Right atrium auricular region (tissue), 2 donors: ENCODE measurements around the gene LHX4. TPM values are rescaled to one million over a fixed set of nuclear protein-coding genes. Genes with fewer than 3 reads are reported as not detected.

Source experiments
- DNase-seq: peaks from one replicate; pipeline ENCODE4 v3.0.0-alpha.2; 2019; ENCODE audit warnings: low spot score
- H3K27ac ChIP-seq, 2 donors: fragments of 200-600 bp; sonication (generic); 1 replicate in 1 of 2; 2 replicates in 1 of 2; pipeline ENCODE4 v1.5.1; 2016 to 2019
- H3K27me3 ChIP-seq, 2 donors: fragments of 200-600 bp; sonication (generic); one replicate each; pipeline versions ENCODE4 v1.5.1 to v1.6.0; 2017 to 2019
- H3K36me3 ChIP-seq: fragments of 200-600 bp; sonication (generic); one replicate; pipeline ENCODE4 v1.5.1; 2016
- H3K4me1 ChIP-seq, 2 donors: fragments of 200-600 bp; sonication (generic); one replicate each; pipeline versions ENCODE4 v1.5.1 to v1.6.0; 2017 to 2019
- H3K4me3 ChIP-seq, 2 donors: fragments of 200-600 bp; sonication (generic); 1 replicate in 1 of 2; 2 replicates in 1 of 2; pipeline ENCODE4 v1.5.1; 2017 to 2019; ENCODE audit warnings: mild to moderate bottlenecking in 1 of 2, moderate library complexity in 1 of 2
- H3K9me3 ChIP-seq, 2 donors: fragments of 200-600 bp; sonication (generic); one replicate each; pipeline ENCODE4 v1.5.1; 2019
- total RNA-seq, 2 donors: library from RNA; depleted of rRNA; stranded (reverse); fragments of >200 nt; gene quantifications; one replicate each; pipeline ENCODE4 v1.1.0, GENCODE V29; 2016
- TF ChIP-seq, protein P1 (sequence below), 2 donors: fragments of 200-600 bp; sonication (generic); IDR thresholded peaks; one replicate each; pipeline ENCODE4 v1.5.1; 2019; ENCODE audit warnings: antibody characterized with exemption in 2 of 2

Gene LHX4
- total RNA-seq, 2 donors from 2014 or later: not detected

DNA sequence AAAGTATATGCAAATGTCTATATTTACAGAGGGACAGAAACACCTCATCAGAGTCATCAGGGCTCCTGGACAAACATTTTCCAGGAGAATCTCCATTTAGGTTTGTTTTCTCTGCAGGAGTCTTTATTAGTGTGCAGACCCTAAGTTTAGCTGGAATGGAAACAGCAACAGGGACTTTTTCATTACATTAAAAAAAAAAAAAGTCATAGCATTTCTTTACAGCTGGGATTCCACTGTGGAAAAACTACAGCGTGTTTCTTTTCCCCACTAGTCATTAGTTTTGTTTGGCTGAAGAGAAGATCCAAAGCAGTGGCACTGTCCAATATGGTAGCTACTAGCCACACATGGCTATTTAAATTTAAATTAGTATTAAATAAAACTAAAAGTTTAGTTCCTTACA is 49.6 kb downstream of the LHX4 start:
- H3K4me3 ChIP-seq: no peak overlapping the region
- TF ChIP-seq, protein P1, sequence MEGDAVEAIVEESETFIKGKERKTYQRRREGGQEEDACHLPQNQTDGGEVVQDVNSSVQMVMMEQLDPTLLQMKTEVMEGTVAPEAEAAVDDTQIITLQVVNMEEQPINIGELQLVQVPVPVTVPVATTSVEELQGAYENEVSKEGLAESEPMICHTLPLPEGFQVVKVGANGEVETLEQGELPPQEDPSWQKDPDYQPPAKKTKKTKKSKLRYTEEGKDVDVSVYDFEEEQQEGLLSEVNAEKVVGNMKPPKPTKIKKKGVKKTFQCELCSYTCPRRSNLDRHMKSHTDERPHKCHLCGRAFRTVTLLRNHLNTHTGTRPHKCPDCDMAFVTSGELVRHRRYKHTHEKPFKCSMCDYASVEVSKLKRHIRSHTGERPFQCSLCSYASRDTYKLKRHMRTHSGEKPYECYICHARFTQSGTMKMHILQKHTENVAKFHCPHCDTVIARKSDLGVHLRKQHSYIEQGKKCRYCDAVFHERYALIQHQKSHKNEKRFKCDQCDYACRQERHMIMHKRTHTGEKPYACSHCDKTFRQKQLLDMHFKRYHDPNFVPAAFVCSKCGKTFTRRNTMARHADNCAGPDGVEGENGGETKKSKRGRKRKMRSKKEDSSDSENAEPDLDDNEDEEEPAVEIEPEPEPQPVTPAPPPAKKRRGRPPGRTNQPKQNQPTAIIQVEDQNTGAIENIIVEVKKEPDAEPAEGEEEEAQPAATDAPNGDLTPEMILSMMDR (IDR thresholded peaks at IDR 0.05): no peak
- no peak for DNase-seq
- no peaks in the 10 kb centered on the region for H3K9me3 ChIP-seq
- no peaks in the 10 kb centered on the region for H3K4me1 ChIP-seq
- no peaks in the 10 kb centered on the region for H3K27me3 ChIP-seq
- H3K36me3 ChIP-seq: no peaks in the 10 kb centered on the region
- no peak overlapping the region for H3K27ac ChIP-seq

DNA sequence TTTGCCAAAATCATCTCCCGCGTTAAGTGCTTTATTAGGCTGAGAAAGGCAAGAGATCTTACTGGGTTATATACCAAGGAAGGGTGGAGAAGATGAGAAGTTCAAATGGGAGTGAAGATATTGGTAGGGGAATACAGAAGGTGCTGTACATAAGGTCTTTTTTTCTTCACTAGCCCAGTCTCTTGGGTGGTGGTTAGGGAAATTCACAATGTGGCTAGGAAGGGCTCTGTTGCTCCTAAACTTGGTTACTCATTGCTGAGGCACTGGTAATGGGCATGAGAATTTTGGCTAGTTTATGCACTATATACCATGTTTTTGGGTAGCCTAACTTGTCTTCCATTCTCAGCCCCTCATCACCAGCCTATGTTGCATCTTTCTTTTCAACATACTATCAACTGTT is 50.6 kb downstream of the LHX4 start:
- no peak overlapping the region for H3K27ac ChIP-seq
- TF ChIP-seq, protein P1 (IDR thresholded peaks at IDR 0.05): no peak
- no peaks in the 10 kb centered on the region for H3K27me3 ChIP-seq
- no peaks in the 10 kb centered on the region for H3K36me3 ChIP-seq
- H3K4me3 ChIP-seq: no peak overlapping the region
- no peak for DNase-seq
- H3K4me1 ChIP-seq: no peaks in the 10 kb centered on the region
- no peaks in the 10 kb centered on the region for H3K9me3 ChIP-seq

DNA sequence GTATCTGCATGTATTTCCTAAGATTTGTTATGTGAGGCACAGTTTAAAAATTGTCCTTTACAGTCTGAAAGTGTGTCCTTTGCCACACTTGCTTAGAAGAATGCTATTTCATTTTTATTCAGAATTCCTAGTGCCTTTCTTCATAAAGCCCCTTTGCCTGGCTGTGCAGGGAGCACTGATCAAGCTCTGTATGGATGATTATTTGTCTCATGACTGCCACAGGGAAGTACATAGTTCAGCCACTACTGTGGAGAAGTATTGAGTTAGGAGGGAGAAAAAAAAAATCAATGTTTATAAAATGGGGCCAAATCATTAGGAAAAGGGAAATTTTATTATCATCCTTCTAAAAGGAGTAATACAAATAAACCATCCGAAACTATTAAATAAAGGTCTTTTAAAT is 51.4 kb downstream of the LHX4 start:
- Histone ChIP-seq H3K36me3 (no peaks in the 10 kb centered on the region), H3K4me1 (no peaks in the 10 kb centered on the region), H3K9me3 (no peaks in the 10 kb centered on the region), H3K27me3 (no peaks in the 10 kb centered on the region), H3K4me3 (no peak overlapping the region), H3K27ac (no peak overlapping the region)
- DNase-seq: no peak
- TF ChIP-seq, protein P1 (IDR thresholded peaks at IDR 0.05): no peak

DNA sequence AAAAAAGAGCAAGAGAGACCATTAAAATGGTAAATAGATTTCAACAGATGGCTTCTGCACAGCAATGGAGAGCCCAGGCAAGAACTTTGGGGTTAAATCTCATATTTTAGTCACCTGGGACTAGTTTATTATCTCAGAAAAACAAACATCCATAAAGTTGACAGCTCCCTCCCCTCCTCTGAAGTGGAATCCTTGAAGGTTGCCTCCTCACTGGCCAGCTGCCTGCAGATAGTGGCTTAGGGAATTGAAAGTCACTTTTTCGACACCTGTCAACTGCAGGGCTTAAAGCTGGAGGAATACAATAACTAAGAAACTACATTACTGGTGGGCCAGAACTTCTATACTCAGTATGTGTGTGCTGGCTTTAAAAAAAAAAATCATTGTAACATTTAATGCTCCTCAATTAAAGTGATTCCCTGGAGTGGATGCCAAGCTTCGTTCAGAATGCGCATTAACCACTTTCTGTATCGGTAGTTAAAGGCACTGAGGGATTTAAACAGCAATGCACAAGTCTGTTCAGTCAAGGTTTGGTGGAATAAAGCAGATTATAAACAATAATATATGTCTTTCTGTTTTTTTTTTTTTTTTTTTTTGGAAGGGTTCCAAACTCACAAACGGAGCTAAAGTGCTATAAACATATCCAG is 52.5 kb downstream of the LHX4 start:
- no peaks in the 10 kb centered on the region for H3K36me3 ChIP-seq
- H3K27ac ChIP-seq: no peak overlapping the region
- no peaks in the 10 kb centered on the region for H3K4me1 ChIP-seq
- TF ChIP-seq, protein P1 (IDR thresholded peaks at IDR 0.05): no peak
- no peak for DNase-seq
- no peaks in the 10 kb centered on the region for H3K27me3 ChIP-seq
- no peak overlapping the region for H3K4me3 ChIP-seq
- no peaks in the 10 kb centered on the region for H3K9me3 ChIP-seq

DNA sequence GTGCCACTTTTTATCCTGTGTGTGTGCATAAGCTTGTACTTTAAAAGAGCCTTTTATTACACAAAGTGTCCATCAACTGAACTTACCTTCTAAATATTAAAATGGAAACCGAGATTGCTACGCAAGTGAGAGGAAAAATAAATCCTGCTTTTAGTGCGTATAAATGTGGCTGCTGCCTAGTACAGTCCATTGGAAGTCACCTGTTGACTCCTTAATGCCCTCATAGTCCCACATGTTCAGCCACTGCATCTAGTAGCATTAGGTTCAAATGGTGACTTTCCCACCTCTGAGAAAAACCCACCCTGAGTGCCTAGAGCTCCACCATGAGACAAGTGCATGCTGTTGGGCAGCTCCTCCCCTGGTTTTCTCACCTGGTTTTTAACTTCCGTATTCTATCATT is 53.0 kb downstream of the LHX4 start:
- TF ChIP-seq, protein P1 (IDR thresholded peaks at IDR 0.05): no peak
- H3K36me3 ChIP-seq: no peaks in the 10 kb centered on the region

DNA sequence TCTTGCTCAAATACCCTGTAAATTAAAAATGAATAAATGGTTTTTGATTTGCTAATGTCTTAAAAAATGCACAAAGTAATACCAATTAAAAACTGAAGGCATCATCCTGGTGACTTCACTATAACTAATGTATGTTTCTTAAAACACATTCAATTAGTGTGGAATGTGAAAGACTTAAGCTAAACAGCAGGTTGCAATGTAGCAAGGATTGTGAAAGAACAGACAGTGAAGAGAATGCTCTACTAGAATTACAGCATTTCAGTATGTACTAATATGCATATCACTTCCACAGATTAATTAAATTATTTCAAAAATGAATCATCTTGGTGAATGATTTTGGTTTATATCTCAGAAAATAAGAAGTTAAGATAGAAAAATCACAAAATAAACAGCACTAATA is 56.4 kb downstream of the LHX4 start:
- Histone ChIP-seq H3K4me1 (peaks cover 0 to 15% of the 10 kb centered on the region in 2 donors), H3K36me3 (no peaks in the 10 kb centered on the region), H3K27ac (no peak overlapping the region), H3K27me3 (no peaks in the 10 kb centered on the region), H3K9me3 (no peaks in the 10 kb centered on the region), H3K4me3 (no peak overlapping the region)
- TF ChIP-seq, protein P1 (IDR thresholded peaks at IDR 0.05): no peak
- no peak for DNase-seq

More for the DNA sequence above, 53.0 kb downstream of the LHX4 start:
- H3K4me1 ChIP-seq: peaks cover 0 to 2% of the 10 kb centered on the region in 2 donors
- H3K27ac ChIP-seq: no peak overlapping the region
- DNase-seq: no peak
- H3K4me3 ChIP-seq: no peak overlapping the region
- H3K27me3 ChIP-seq: no peaks in the 10 kb centered on the region
- H3K9me3 ChIP-seq: no peaks in the 10 kb centered on the region
